SK-N-MC (cell line): Measurements from ENCODE around the gene FUOM.

Experiments
- EZH2 ChIP-seq: fragments of 200-600 bp; sonication (generic); IDR thresholded peaks from one replicate; pipeline ENCODE4 v1.6.1; 2017; ENCODE audit warnings: antibody characterized with exemption
- POLR2AphosphoS5 ChIP-seq: IDR thresholded peaks from 2 replicates; pipeline ENCODE4 v1.6.1; 2012; ENCODE audit warnings: mild to moderate bottlenecking, low read depth, low read length, borderline replicate concordance

DNA sequence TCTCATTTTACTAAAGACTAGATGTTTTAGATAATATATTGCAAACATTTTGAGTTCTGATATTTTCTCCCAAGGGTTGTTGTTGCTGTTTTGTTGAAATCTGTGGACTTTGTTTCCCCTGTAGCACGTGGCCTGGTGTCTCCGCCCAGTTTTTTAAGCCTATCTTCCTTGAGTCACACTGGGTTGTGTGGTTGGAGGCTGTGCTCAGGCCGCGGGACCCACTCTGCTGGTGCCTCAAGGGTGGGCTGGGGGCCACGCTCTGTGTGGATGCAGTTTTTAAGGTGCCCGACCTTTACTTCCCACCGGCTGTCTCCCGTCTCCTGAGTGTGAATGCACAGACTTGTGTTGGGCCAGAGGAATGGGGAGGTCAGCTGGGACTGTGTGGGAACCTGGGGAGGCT lies 14.9 kb downstream of the FUOM start:
- no peak for TF ChIP-seq EZH2
- no peak for TF ChIP-seq POLR2AphosphoS5
